ENCODE measurements around the gene MPI.
A peak's percentile ranks its signal among the peaks of the same experiment; 100 is the strongest.
"Not testable (repeated sequence)": the region's sequence is repeated elsewhere in the genome, so short reads cannot be mapped to it uniquely, and the experiment has no call there.

The MPI gene

GRCh38 chr15:74893627-74894026, 3.8 kb downstream of the MPI start:
- no peak for DNase-seq

- DNase-seq: not testable (repeated sequence)
Measured at GRCh38 chr15:74894383-74894782, 4.5 kb downstream of the MPI start.

- DNase-seq: no peak
Measured at GRCh38 chr15:74895830-74896229, 6.0 kb downstream of the MPI start.

- DNase-seq: no peak
Measured at GRCh38 chr15:74896316-74896715, 6.5 kb downstream of the MPI start.

GRCh38 chr15:74897300-74897701, 7.5 kb downstream of the MPI start:
- DNase-seq: no peak

GRCh38 chr15:74901612-74902063, 11.8 kb downstream of the MPI start:
- peak in 1 of 2 experiments; percentile 80 for DNase-seq

GRCh38 chr15:74902295-74903075, 12.6 kb downstream of the MPI start:
- DNase-seq: no peak

GRCh38 chr15:74903676-74904075, 13.8 kb downstream of the MPI start:
- DNase-seq: no peak

GRCh38 chr15:74904190-74904805, 14.5 kb downstream of the MPI start:
- no peak for DNase-seq

GRCh38 chr15:74906067-74906449, 16.2 kb downstream of the MPI start:
- DNase-seq: no peak

GRCh38 chr15:74906450-74907162, 16.8 kb downstream of the MPI start, which contains the start of gene FAM219B:
TSS of gene FAM219B (minus strand) at chr15:74906851. CDS start at chr15:74906800, 51 bp downstream.
- DNase-seq: peak; percentile 72 to 90

- no peak for DNase-seq
Measured at GRCh38 chr15:74907163-74907870, 17.5 kb downstream of the MPI start.

GRCh38 chr15:74908635-74909034, 18.8 kb downstream of the MPI start:
- DNase-seq: no peak

GRCh38 chr15:74913041-74913440, 23.2 kb downstream of the MPI start:
- DNase-seq: no peak

- not testable (repeated sequence) for DNase-seq
Measured at GRCh38 chr15:74913799-74914198, 24.0 kb downstream of the MPI start.

GRCh38 chr15:74917676-74918075, 27.8 kb downstream of the MPI start:
- DNase-seq: no peak

- DNase-seq: no peak
Measured at GRCh38 chr15:74920456-74920855, 30.6 kb downstream of the MPI start.

- no peak for DNase-seq
Measured at GRCh38 chr15:74924525-74924924, 34.7 kb downstream of the MPI start.

- no peak for DNase-seq
Measured at GRCh38 chr15:74928771-74929198, 38.9 kb downstream of the MPI start.

- no peak for DNase-seq
Measured at GRCh38 chr15:74933573-74933972, 43.7 kb downstream of the MPI start.

- DNase-seq: not testable (repeated sequence)
Measured at GRCh38 chr15:74935193-74935592, 45.4 kb downstream of the MPI start.

GRCh38 chr15:74937272-74937589, 47.4 kb downstream of the MPI start:
- no peak for DNase-seq
